ENCODE results near the gene MSLN.

The MSLN gene

GRCh38 chr16:782766-783403, 22.4 kb downstream of the MSLN start:
- Histone ChIP-seq H3K27ac (ENCODE audit: low read length) (no peak overlapping the region), H3K27me3 (ENCODE audit: insufficient read depth, low read length, poor library complexity) (no peaks in the 10 kb centered on the region)
- peak; percentile 23 for ATAC-seq (ENCODE audit: insufficient read depth, low read depth)

GRCh38 chr16:783404-784161, 23.0 kb downstream of the MSLN start:
- Histone ChIP-seq H3K9me3 (ENCODE audit: insufficient read depth, low read length, severe bottlenecking) (no peaks in the 10 kb centered on the region), H3K4me2 (ENCODE audit: insufficient read depth, low read length) (no peak overlapping the region), H3K4me1 (ENCODE audit: insufficient read depth, low read length) (peaks cover 15% of the 10 kb centered on the region), H3K79me2 (ENCODE audit: insufficient read depth, low read length) (peaks cover 23% of the 10 kb centered on the region), H3K27me3 (ENCODE audit: insufficient read depth, low read length, poor library complexity) (no peaks in the 10 kb centered on the region), H4K20me1 (ENCODE audit: insufficient read depth, low read length) (peaks cover 36% of the 10 kb centered on the region), H3K36me3 (ENCODE audit: insufficient read depth, low read length) (peaks cover 29% of the 10 kb centered on the region), H3K9ac (ENCODE audit: low read depth, low read length) (no peak overlapping the region), H3K4me3 (ENCODE audit: low read depth in 1 of 2, low read length in 2 of 2) (no peak overlapping the region), H3K27ac (ENCODE audit: low read length) (no peak overlapping the region), H2AFZ (ENCODE audit: low read depth, low read length) (no peak overlapping the region)
- DNase-seq (no peak), ATAC-seq (ENCODE audit: insufficient read depth, low read depth) (peak; percentile 6; the same call in 1 of the 3 replicates)
- no peak for TF ChIP-seq EZH2 (IDR thresholded peaks at IDR 0.05; ENCODE audit: borderline replicate concordance, low read depth, low read length, severe bottlenecking)
- TF ChIP-seq, protein P1, sequence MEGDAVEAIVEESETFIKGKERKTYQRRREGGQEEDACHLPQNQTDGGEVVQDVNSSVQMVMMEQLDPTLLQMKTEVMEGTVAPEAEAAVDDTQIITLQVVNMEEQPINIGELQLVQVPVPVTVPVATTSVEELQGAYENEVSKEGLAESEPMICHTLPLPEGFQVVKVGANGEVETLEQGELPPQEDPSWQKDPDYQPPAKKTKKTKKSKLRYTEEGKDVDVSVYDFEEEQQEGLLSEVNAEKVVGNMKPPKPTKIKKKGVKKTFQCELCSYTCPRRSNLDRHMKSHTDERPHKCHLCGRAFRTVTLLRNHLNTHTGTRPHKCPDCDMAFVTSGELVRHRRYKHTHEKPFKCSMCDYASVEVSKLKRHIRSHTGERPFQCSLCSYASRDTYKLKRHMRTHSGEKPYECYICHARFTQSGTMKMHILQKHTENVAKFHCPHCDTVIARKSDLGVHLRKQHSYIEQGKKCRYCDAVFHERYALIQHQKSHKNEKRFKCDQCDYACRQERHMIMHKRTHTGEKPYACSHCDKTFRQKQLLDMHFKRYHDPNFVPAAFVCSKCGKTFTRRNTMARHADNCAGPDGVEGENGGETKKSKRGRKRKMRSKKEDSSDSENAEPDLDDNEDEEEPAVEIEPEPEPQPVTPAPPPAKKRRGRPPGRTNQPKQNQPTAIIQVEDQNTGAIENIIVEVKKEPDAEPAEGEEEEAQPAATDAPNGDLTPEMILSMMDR (IDR thresholded peaks at IDR 0.05; ENCODE audit: borderline replicate concordance, extremely low read depth, low read length, poor library complexity, severe bottlenecking): no peak

More at GRCh38 chr16:782766-783403, 22.4 kb downstream of the MSLN start:
- H3K9ac ChIP-seq (ENCODE audit: low read depth, low read length): no peak overlapping the region
- TF ChIP-seq, protein P1 (IDR thresholded peaks at IDR 0.05; ENCODE audit: borderline replicate concordance, extremely low read depth, low read length, poor library complexity, severe bottlenecking): no peak
- no peak for TF ChIP-seq EZH2 (IDR thresholded peaks at IDR 0.05; ENCODE audit: borderline replicate concordance, low read depth, low read length, severe bottlenecking)
- peaks cover 28% of the 10 kb centered on the region for H3K36me3 ChIP-seq (ENCODE audit: insufficient read depth, low read length)
- H3K4me2 ChIP-seq (ENCODE audit: insufficient read depth, low read length): no peak overlapping the region
- peaks cover 19% of the 10 kb centered on the region for H3K79me2 ChIP-seq (ENCODE audit: insufficient read depth, low read length)
- H4K20me1 ChIP-seq (ENCODE audit: insufficient read depth, low read length): peaks cover 34% of the 10 kb centered on the region
- H2AFZ ChIP-seq (ENCODE audit: low read depth, low read length): no peak overlapping the region
- H3K9me3 ChIP-seq (ENCODE audit: insufficient read depth, low read length, severe bottlenecking): no peaks in the 10 kb centered on the region
- no peak for DNase-seq
- H3K4me1 ChIP-seq (ENCODE audit: insufficient read depth, low read length): peaks cover 15% of the 10 kb centered on the region
- H3K4me3 ChIP-seq (ENCODE audit: low read depth in 1 of 2, low read length in 2 of 2): no peak overlapping the region

DNA sequence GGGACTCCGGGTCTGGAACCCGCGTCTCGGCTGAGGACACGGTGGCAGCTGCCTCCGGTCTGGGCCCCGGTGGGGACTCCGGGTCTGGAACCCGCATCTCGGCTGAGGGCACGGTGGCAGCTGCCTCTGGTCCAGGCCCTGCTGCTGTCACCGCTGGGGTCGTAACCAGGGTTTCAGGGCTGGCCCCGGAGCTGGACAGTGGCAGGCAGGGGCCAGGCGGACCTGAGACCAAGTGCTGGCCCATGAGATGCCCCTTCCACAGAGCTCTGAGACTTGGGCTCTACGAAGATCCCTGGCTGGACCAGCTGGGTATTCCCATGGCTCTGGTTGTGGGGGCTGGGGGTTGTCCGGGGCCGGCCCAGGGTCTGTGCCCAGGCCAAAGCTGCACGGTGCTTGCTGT, 23.9 kb downstream of the MSLN start:
- H3K27ac ChIP-seq (ENCODE audit: low read length): no peak overlapping the region
- no peak overlapping the region for H2AFZ ChIP-seq (ENCODE audit: low read depth, low read length)
- no peaks in the 10 kb centered on the region for H3K27me3 ChIP-seq (ENCODE audit: insufficient read depth, low read length, poor library complexity)
- H3K4me2 ChIP-seq (ENCODE audit: insufficient read depth, low read length): no peak overlapping the region
- H3K4me1 ChIP-seq (ENCODE audit: insufficient read depth, low read length): peaks cover 21% of the 10 kb centered on the region
- TF ChIP-seq, protein P1 (IDR thresholded peaks at IDR 0.05; ENCODE audit: borderline replicate concordance, extremely low read depth, low read length, poor library complexity, severe bottlenecking): no peak
- no peak for TF ChIP-seq EZH2 (IDR thresholded peaks at IDR 0.05; ENCODE audit: borderline replicate concordance, low read depth, low read length, severe bottlenecking)
- peaks cover 35% of the 10 kb centered on the region for H3K36me3 ChIP-seq (ENCODE audit: insufficient read depth, low read length)
- ATAC-seq (ENCODE audit: insufficient read depth, low read depth) (no peak), DNase-seq (no peak)
- H3K9ac ChIP-seq (ENCODE audit: low read depth, low read length): no peak overlapping the region
- no peaks in the 10 kb centered on the region for H3K9me3 ChIP-seq (ENCODE audit: insufficient read depth, low read length, severe bottlenecking)
- no peak overlapping the region for H3K4me3 ChIP-seq (ENCODE audit: low read depth in 1 of 2, low read length in 2 of 2)
- peaks cover 32% of the 10 kb centered on the region for H3K79me2 ChIP-seq (ENCODE audit: insufficient read depth, low read length)
- peaks cover 40% of the 10 kb centered on the region for H4K20me1 ChIP-seq (ENCODE audit: insufficient read depth, low read length)
